Dedifferentiated amniotic fluid mesenchymal stem cell (primary cell): ENCODE data around the gene IL18RAP.

Experiments used
- DNase-seq: peaks from one replicate; pipeline ENCODE4 v3.0.0-alpha.2; 2016; ENCODE audit errors: extremely low spot score

Gene IL18RAP

GRCh38 chr2:102453501-102453900, 30.5 kb downstream of the IL18RAP start:
- DNase-seq: no peak

- no peak for DNase-seq
Measured at GRCh38 chr2:102455061-102455670, 32.2 kb downstream of the IL18RAP start.

GRCh38 chr2:102460467-102460866, 37.5 kb downstream of the IL18RAP start:
- no peak for DNase-seq

- DNase-seq: no peak
Measured at GRCh38 chr2:102461188-102461587, 38.2 kb downstream of the IL18RAP start.

GRCh38 chr2:102463160-102463559, 40.2 kb downstream of the IL18RAP start:
- no peak for DNase-seq

- DNase-seq: no peak
Measured at GRCh38 chr2:102470168-102470567, 47.2 kb downstream of the IL18RAP start.

- peak; percentile 29 for DNase-seq
Measured at GRCh38 chr2:102473020-102473419, 50.1 kb downstream of the IL18RAP start, which contains the start of gene SLC9A4. Gene SLC9A4, plus strand, starts transcription at chr2:102473226. Its CDS starts 534 bp downstream, at chr2:102473760.

GRCh38 chr2:102473631-102474030, 50.7 kb downstream of the IL18RAP start:
- no peak for DNase-seq

GRCh38 chr2:102474785-102475184, 51.8 kb downstream of the IL18RAP start:
- DNase-seq: no peak

- DNase-seq: no peak
Measured at GRCh38 chr2:102478686-102479470, 55.9 kb downstream of the IL18RAP start.

GRCh38 chr2:102480285-102481195, 57.6 kb downstream of the IL18RAP start:
- no peak for DNase-seq

- DNase-seq: no peak
Measured at GRCh38 chr2:102481931-102482330, 59.0 kb downstream of the IL18RAP start.

- DNase-seq: no peak
Measured at GRCh38 chr2:102483086-102483485, 60.1 kb downstream of the IL18RAP start.

- no peak for DNase-seq
Measured at GRCh38 chr2:102484310-102485061, 61.5 kb downstream of the IL18RAP start.

- no peak for DNase-seq
Measured at GRCh38 chr2:102485147-102485785, 62.3 kb downstream of the IL18RAP start.

- DNase-seq: no peak
Measured at GRCh38 chr2:102486941-102487702, 64.2 kb downstream of the IL18RAP start.

GRCh38 chr2:102487761-102488462, 65.0 kb downstream of the IL18RAP start:
- peak; percentile 15 for DNase-seq

- DNase-seq: no peak
Measured at GRCh38 chr2:102489646-102490045, 66.7 kb downstream of the IL18RAP start.

- no peak for DNase-seq
Measured at GRCh38 chr2:102492006-102492405, 69.0 kb downstream of the IL18RAP start.

GRCh38 chr2:102494570-102494969, 71.6 kb downstream of the IL18RAP start:
- no peak for DNase-seq
